K562 (cell line): Measurements from ENCODE around the gene FCHSD1. TPM values are rescaled to one million over a fixed set of nuclear protein-coding genes. Genes with fewer than 3 reads are reported as not detected.

Source experiments
- ESRRA ChIP-seq: fragments of 450-650 bp; IDR thresholded peaks from 2 replicates; pipeline ENCODE4 v1.6.1; 2014; ENCODE audit warnings: low read depth, mild to moderate bottlenecking, moderate library complexity, borderline replicate concordance
- FOXO4 ChIP-seq: fragments of 450-650 bp; formaldehyde crosslinking; IDR thresholded peaks from 2 replicates; pipeline ENCODE4 v1.4.0; 2020; ENCODE audit warnings: mild to moderate bottlenecking, moderate library complexity
- GABPB1 ChIP-seq: sonication (generic); formaldehyde crosslinking; IDR thresholded peaks from 2 replicates; pipeline ENCODE4 v1.8.0; 2022; ENCODE audit warnings: mild to moderate bottlenecking, missing genetic modification reagents
- HLTF ChIP-seq: fragments of 450-650 bp; IDR thresholded peaks from 2 replicates; pipeline ENCODE4 v1.6.1; 2016
- HMGXB4 ChIP-seq: sonication (generic); formaldehyde crosslinking; IDR thresholded peaks from 2 replicates; pipeline ENCODE4 v1.8.1; 2023; ENCODE audit warnings: mild to moderate bottlenecking, missing genetic modification reagents
- HOMEZ ChIP-seq: fragments of 250-450 bp; sonication (Bioruptor Pico); IDR thresholded peaks from 2 replicates; pipeline ENCODE4 v1.4.0; 2020; ENCODE audit warnings: mild to moderate bottlenecking, moderate library complexity
- MYNN ChIP-seq, 2 experiments: sonication (generic); formaldehyde crosslinking in 1 of 2; IDR thresholded peaks; 2 replicates each; pipeline versions ENCODE4 v1.5.0 to v1.6.1; 2016 to 2020; ENCODE audit warnings: antibody characterized with exemption in 1 of 2, missing genetic modification reagents in 1 of 2
- RBM34 ChIP-seq: fragments of 200-400 bp; formaldehyde crosslinking; IDR thresholded peaks from 2 replicates; pipeline ENCODE4 v1.6.1; 2018; ENCODE audit warnings: low read length, borderline replicate concordance; ENCODE audit not compliant: insufficient read depth
- TAF9B ChIP-seq: fragments of 450-650 bp; IDR thresholded peaks from 2 replicates; pipeline ENCODE4 v1.6.1; 2018; ENCODE audit warnings: mild to moderate bottlenecking; ENCODE audit not compliant: partially characterized antibody
- TCF15 ChIP-seq: fragments of 250-450 bp; sonication (Bioruptor Pico); IDR thresholded peaks from 2 replicates; pipeline ENCODE4 v1.8.0; 2022; ENCODE audit warnings: moderate library complexity, mild to moderate bottlenecking, inconsistent platforms
- TFAP4 ChIP-seq: sonication (generic); formaldehyde crosslinking; IDR thresholded peaks from 2 replicates; pipeline ENCODE4 v1.8.0; 2022; ENCODE audit warnings: missing genetic modification reagents, mild to moderate bottlenecking, moderate library complexity, borderline replicate concordance
- ZNF121 ChIP-seq: sonication (generic); formaldehyde crosslinking; conservative IDR thresholded peaks from 2 replicates; pipeline ENCODE4 v1.8.0; 2022; ENCODE audit warnings: missing genetic modification reagents
- ZNF280B ChIP-seq: fragments of 250-450 bp; sonication (Bioruptor Pico); IDR thresholded peaks from 2 replicates; pipeline ENCODE4 v1.5.1; 2021; ENCODE audit warnings: mild to moderate bottlenecking
- ZNF395 ChIP-seq: fragments of 200-800 bp; sonication (Bioruptor generic); IDR thresholded peaks from 2 replicates; pipeline ENCODE4 v1.6.1; 2017; ENCODE audit warnings: missing genetic modification characterization, missing compliant biosample characterization
- ZNF511 ChIP-seq: sonication (generic); formaldehyde crosslinking; IDR thresholded peaks from 2 replicates; pipeline ENCODE4 v1.8.0; 2022; ENCODE audit warnings: mild to moderate bottlenecking, missing genetic modification reagents
- polyA plus RNA-seq, 8 experiments: library from polyadenylated mRNA; depleted of rRNA in 4 of 8; stranded (reverse) in 5 of 8; unstranded in 3 of 8; fragments of >200 nt; fragmentation: Nextera tagmentation in 2 of 8; fragmentation: Illumina TruSeq in 1 of 8; extraction: Ambion mirVana in 2 of 8; extraction: Trizol in 1 of 8; gene quantifications; 2 replicates each; pipeline versions ENCODE4 v1.2.1 to v1.2.3, GENCODE V29; 2011 to 2014; ENCODE audit warnings: inconsistent platforms in 1 of 8, missing spikeins in 1 of 8
- total RNA-seq, 7 experiments: library from RNA; depleted of rRNA in 6 of 7; stranded (reverse); fragments of >200 nt in 6 of 7; fragmentation: Illumina TruSeq in 2 of 7; extraction: Trizol in 2 of 7; gene quantifications; 2 replicates each; pipeline versions ENCODE4 v1.2.1 to v1.2.3, GENCODE V29; 2011 to 2021; ENCODE audit warnings: low replicate concordance in 1 of 7

FCHSD1 gene
- total and polyA plus RNA-seq, 9 of the 15 experiments (the other 6 are each of a cell fraction or from before 2014, with no cell fraction given), result 0.35 to 37.5 (median 13.6) TPM

- TF ChIP-seq TCF15 (CRISPR knock-in tag), result no peak
- TF ChIP-seq TFAP4, result peak; percentile 49
- peak; percentile 86 for TF ChIP-seq MYNN (IDR thresholded peaks at IDR 0.05)
- TF ChIP-seq MYNN (CRISPR knock-in tag; IDR thresholded peaks at IDR 0.05), result no peak
- TF ChIP-seq ZNF395, result peak; percentile 23; the same call in 1 of the 2 replicates
- TF ChIP-seq GABPB1 (CRISPR knock-in tag), result 0 out of 2 replicates have a peak, but pooled peaks have one; percentile 29
- 0 out of 2 replicates have a peak, but pooled peaks have one; percentile 26 for TF ChIP-seq HLTF
- TF ChIP-seq HMGXB4 (CRISPR knock-in tag), result no peak
- TF ChIP-seq ZNF511 (CRISPR knock-in tag), result no peak
- no peak for TF ChIP-seq RBM34
- no peak for TF ChIP-seq HOMEZ
- TF ChIP-seq TAF9B, result no peak
- no peak for TF ChIP-seq FOXO4 (CRISPR knock-in tag)
- no peak for TF ChIP-seq ZNF121 (CRISPR knock-in tag)
- TF ChIP-seq ESRRA, result peak; percentile 39; the same call in 1 of the 2 replicates
- TF ChIP-seq ZNF280B, result no peak
Observed at GRCh38 chr5:141681695-141682641, 30.8 kb upstream of the FCHSD1 start, which contains the start of gene ARAP3 (continued).
